NK-92 (cell line): ENCODE data around the gene CSNK1G1.
"Not testable (repeated sequence)": the region's sequence is repeated elsewhere in the genome, so short reads cannot be mapped to it uniquely, and the experiment has no call there.

Source experiments
- DNase-seq: peaks from one replicate; lab custom pipeline; 2025; ENCODE audit not compliant: unreplicated experiment; lab: John Stamatoyannopoulos, UW

Gene CSNK1G1

DNA sequence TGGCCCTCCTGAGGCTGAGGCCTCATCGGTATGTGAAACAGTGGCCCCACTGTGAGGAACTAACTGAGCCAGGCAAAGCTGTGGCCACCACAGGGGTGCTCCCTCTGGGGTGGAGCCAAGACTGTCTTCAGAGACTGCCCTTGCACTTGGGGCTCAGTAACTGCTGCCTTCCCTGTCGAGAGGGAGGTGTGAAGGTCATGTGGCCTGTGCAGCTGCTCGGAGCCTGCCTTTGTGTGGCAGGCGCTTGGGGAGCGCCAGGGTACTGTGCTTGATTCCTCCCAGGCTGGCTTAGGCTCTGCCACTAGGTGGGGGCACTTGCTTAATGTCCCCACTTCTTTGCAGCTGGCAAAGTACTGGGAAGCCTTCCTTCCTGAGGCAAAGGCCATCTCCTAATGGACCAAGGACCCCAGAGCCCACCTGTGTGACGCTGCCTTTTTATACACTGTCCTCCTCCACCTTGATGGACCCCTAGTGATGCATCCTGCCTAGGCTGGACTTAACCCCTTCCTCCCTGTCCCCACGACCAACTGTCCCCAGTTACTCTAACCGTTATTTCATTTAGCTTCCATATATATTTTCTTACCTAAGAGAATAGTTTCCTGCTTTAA, 218.6 kb downstream of the CSNK1G1 start:
- no peak for DNase-seq

DNA sequence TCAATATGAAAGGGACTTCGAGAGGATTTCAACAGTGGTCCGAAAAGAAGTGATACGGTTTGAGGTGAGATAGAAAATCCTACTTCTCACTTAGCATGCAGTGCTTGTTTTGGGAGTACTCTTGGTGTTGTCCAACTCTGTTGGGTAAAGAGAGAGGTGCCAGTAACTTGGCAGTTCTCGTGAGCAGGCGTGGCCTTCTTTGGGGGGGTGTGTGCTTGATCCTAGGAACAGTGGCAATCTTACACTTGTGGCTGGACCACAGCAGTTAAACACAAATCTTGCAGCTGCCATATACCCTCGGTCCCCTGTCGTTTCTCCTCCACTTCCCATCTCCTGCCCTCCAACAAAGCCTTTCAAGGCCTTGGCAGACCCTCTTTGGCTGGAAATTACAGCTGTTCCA, 219.6 kb downstream of the CSNK1G1 start:
- DNase-seq = no peak

DNA sequence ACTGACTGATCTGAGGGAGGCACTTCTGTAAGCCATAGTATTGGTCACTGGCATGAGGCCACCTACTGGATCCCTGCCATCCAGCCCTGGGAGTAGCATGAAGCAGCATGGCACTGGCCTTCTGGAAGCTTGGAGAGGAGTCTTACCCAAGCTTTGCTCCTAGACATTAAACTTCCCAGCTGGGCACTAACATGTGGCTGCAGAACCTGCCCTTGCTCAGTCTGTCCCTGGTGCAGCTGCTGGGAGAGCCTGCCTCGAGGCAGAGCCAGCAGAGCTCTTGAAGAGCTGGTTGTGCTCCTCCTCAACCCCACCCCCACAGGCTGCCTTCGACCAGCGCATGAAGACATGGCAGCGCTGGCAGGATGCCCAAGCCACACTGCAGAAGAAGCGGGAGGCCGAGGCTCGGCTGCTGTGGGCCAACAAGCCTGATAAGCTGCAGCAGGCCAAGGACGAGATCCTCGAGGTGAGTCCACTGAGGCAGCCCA, 221.6 kb downstream of the CSNK1G1 start:
- DNase-seq = no peak

DNA sequence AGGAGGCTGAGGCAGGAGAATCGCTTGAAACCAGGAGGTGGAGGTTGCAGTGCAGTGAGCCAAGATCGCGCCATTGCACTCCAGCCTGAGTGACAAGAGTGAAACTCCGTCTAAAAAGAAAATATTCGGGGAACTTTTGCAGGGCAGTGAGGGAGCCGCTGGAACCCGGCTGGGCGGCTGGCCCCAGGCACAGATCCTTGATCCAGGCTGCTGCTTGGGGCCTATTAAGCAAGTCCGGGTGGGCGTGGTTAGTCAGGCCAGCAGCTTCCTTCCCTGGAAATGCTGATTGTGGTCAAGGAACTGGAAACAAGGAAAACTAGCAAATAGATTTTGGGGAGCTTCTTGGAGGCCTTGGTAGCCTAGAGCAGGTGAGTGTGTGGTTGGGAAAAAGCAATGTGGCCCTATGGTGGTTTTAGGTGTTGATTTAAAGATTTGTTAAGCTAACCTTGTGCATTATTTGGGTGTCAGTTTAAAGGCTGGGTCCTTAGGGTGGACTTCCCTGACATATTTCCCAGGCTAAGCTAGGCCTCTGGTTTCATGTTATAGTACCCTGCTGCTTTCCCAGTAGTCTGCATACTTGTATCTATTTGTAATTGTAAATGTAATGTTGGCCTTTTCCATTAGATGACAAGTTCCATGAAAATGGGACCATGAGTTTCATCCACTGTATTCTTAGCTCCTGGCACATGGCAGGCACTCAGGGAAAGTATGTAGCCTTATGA, 222.2 kb downstream of the CSNK1G1 start:
- DNase-seq = no peak

DNA sequence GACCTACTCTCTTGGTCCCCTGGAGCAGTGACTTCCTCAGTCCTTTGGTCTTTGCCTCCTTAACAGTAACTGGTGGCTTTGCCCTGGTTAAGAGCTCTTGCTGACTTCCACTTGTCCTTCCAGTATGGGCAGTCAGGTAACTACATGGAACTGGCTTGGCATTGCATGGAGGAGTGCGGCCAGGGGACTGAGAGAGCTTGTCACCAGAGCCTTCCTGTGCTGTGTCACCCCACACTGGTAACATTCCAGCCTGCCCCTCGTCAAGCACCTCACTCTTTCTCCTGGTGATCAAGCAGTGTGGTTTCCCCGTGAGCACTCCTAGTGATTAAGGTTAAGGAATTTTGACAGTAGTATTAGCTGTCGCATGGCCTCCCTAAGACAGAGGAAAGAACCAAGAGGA, 223.8 kb downstream of the CSNK1G1 start:
- no peak for DNase-seq

DNA sequence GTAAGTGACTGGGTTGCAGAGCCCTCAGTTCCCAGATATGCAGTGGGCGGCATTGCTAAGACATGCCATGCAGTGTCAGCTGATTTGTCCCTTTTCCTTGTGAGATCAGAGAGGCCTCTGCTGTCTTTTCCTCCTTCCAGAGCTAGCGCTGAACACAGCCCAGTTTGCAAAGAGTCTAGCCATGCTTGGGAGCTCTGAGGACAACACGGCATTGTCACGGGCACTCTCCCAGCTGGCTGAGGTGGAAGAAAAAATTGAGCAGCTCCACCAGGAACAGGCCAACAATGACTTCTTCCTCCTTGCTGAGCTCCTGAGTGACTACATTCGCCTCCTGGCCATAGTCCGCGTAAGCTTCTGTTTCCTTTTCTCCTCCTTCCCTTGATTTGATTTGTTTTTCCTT, 224.4 kb downstream of the CSNK1G1 start:
- no peak for DNase-seq

DNA sequence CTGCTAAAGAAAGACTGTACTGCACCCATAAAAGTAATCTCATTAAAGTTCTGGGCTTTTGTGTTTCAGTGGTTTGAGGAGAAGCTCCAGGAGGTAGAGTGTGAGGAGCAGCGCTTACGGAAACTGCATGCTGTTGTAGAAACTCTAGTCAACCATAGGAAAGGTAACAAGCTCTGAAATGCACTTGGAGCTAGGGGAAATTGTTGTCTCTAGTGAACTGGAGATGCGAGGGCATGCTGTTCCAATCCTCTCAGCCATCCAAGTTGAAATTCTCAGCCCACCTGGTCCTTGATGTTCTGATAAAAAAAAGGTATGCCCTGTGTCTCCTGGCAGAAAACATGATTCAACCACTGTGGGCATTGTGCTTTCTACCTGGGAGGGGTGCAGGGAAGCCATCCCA, 225.8 kb downstream of the CSNK1G1 start:
- DNase-seq = no peak

DNA sequence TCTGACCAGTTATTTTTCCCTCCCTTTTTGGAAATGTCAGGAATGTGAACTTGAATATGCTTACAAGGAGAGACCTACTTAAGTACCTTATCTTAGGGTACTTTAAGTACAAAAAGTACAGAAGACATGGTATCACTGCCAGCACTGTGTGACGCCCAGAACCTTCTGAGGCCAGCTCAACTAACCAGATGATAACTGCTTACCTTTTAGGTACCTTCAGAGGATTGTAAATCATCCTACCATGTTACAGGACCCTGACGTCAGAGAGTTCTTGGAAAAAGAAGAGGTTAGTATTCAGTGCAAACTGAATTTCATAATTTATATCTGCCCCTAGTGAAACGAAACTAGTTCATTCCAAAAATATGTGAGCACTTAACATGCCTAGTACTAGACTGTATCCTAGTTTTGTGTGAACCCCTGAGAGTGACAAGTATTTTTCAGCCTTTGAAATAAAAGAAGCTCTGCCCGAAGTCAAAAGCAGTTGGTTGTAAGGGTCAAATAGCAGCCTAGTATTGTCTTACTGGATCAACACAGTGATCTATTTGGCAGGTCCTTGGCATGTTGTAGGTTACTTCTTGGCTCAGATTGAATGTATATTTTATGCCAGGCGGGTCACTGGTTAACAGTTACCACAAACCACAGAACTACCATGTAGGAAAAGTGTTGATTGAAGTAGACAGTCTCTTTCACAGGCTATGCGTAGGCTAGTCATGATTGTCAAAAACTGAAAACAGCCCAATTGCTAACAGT, 228.3 kb downstream of the CSNK1G1 start:
- DNase-seq = no peak

DNA sequence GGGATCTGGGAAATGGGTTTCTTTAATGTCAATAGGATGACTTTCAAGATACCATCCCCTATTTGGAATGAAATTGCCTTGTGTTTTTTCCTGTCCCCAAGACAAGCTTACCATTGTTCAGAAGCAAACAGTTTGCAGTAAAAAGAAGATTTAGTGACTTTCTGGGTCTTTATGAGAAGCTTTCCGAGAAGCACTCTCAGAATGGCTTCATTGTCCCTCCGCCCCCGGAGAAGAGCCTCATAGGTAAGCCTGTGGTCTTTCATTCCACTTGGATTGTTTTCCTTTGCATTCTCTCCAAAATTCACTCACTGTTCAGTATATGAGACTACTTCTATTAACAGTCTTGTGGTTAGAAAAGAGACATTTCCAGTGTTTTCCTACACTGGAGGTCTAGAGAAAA, 230.0 kb downstream of the CSNK1G1 start:
- DNase-seq = no peak

DNA sequence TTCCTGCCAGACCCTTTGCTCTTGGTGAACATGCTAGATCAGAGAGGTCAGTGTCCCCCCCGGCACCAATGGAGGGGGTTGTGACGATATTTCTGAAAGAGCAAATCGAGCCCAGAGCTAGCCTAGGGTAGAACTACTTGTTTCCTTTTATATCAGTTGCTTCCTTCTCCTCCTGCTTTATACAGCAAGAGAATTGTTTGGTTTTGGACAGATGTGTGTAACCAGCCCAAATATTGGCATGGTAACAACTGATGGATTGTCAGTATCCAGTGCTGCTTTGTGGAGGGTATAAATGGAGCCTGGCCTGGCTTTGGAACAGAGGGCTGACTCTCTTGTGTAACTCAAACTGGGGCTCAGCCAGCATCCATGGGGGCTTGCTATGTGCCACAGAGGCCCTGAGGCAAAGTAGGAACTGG, 233.0 kb downstream of the CSNK1G1 start:
- no peak for DNase-seq

DNA sequence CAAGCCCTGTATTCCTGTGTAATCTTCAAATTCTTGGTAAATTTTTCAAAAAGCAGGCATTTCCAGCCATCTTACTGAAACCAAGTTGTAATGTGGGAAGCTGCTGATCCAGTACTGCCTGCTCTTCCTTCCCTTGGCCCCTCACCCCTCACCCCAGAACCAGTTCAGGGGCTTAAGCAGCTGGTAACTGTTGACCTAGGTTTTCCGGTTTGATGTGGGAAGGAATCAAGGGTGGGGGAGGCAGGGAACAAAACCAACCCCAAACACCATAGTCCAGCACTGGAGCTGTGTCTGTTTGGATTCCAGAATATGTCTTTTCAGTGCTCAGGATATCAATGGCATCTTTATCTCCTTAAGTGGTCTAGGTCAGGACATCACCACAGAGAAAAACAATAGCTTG, 233.5 kb downstream of the CSNK1G1 start:
- no peak for DNase-seq

DNA sequence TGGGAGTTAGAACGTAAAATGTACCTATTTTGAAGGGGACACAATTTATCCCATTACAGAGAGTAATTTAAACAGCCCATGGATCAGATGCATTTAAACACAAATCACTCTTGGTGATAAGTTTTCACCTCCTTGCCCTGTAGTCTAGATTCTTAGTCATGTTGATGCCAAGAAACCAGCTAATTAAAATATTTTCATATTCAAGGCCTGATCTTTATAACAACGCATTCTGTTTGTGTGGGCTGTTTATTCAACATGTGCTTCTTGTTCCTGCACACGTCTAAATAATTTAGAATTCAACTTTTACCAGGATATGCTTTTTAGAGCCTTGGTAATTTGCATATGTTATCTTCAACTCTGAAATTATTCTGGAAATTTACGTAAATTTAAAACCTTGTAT, 234.4 kb downstream of the CSNK1G1 start:
- no peak for DNase-seq

DNA sequence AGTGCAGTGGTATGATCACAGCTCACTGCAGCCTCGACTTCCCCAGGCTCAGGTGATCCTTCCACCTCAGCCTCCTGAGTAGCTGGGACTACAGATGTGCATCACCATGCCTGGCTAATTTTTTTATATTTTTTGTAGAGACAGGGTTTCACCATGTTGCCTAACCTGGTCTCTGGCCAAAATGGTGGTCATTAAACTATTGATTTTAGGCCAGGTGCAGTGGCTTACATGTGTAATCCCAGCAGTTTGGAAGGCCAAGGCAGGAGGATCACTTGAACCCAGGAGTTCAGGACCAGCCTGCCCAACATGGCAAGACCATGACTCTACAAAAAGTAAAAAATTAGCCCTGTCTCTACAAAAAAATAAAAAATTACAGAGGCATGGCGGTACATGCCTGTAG, 235.7 kb downstream of the CSNK1G1 start:
- DNase-seq = not testable (repeated sequence)

DNA sequence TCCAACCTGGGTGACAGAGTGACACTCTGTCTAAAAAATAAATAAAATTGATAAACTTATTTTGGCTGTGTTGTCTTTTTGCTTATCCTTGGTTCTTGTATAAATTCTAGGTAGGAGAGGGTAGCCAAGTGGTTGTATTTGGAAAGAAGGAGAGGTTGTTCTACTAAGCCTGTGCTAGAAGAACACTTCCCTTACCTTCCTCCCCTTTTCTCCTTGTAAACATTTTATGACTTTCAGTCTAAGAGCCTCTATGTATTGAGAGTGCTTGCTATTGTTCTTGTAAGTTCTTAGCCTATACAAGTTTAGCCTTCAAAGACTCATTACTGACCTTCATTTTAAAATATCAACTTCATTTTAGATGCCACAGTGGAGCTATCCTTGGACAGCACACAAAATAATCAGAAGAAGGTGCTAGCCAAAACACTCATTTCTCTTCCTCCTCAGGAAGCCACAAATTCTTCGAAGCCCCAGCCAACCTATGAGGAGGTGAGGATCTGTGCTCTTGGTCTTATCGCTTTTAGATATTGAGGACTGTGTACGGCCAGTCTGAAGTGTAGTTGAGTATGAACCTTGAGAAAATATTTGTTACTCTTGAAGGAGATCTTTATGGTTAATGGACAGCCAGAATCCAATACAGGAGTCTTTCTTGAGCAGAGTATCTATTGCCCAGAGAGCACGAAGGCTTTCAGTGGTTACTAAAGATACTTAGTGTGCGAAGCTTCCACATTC, 238.1 kb downstream of the CSNK1G1 start:
- no peak for DNase-seq
